Measurements from ENCODE around the gene EPC2. TPM values are rescaled to one million over a fixed set of nuclear protein-coding genes. Genes with fewer than 3 reads are reported as not detected.

The EPC2 gene
- total RNA-seq, 1 donor from 2014 or later, result 40.1 TPM

GRCh38 chr2:148603562-148603920 is 41.0 kb upstream of the EPC2 start:
- no peak overlapping the region for H3K4me3 ChIP-seq
- DNase-seq (no peak), ATAC-seq (no peak)
- no peaks in the 10 kb centered on the region for H3K9me3 ChIP-seq
- H3K27me3 ChIP-seq, result no peaks in the 10 kb centered on the region
- TF ChIP-seq CTCF (IDR thresholded peaks at IDR 0.05), result no peak
- no peaks in the 10 kb centered on the region for H3K4me1 ChIP-seq
- H3K36me3 ChIP-seq, result no peaks in the 10 kb centered on the region
- intact Hi-C loops (cut with DNase I), result no loop called here
- no peak overlapping the region for H3K27ac ChIP-seq

GRCh38 chr2:148604927-148605326 is 39.6 kb upstream of the EPC2 start:
- no peak for ATAC-seq
- TF ChIP-seq CTCF (IDR thresholded peaks at IDR 0.05), result no peak
- H3K4me3 ChIP-seq, result no peak overlapping the region
- H3K27ac ChIP-seq, result no peak overlapping the region
- no peaks in the 10 kb centered on the region for H3K36me3 ChIP-seq
- intact Hi-C loops (cut with DNase I), result no loop called here
- no peaks in the 10 kb centered on the region for H3K4me1 ChIP-seq
- H3K9me3 ChIP-seq, result no peaks in the 10 kb centered on the region
- H3K27me3 ChIP-seq, result no peaks in the 10 kb centered on the region
- no peak for DNase-seq

- intact Hi-C loops (cut with DNase I), result no loop called here
- Histone ChIP-seq H3K27me3 (no peaks in the 10 kb centered on the region), H3K9me3 (no peaks in the 10 kb centered on the region), H3K36me3 (no peaks in the 10 kb centered on the region), H3K27ac (no peak overlapping the region), H3K4me3 (no peak overlapping the region), H3K4me1 (no peaks in the 10 kb centered on the region)
- DNase-seq (no peak), ATAC-seq (peak; percentile 80)
- no peak for TF ChIP-seq CTCF (IDR thresholded peaks at IDR 0.05)
Measured at GRCh38 chr2:148607566-148607965, 37.0 kb upstream of the EPC2 start.

- no peak for TF ChIP-seq CTCF (IDR thresholded peaks at IDR 0.05)
- Histone ChIP-seq H3K27me3 (no peaks in the 10 kb centered on the region), H3K27ac (no peak overlapping the region), H3K9me3 (no peaks in the 10 kb centered on the region), H3K36me3 (no peaks in the 10 kb centered on the region), H3K4me3 (no peak overlapping the region), H3K4me1 (peaks cover 23% of the 10 kb centered on the region)
- ATAC-seq (no peak), DNase-seq (no peak)
- intact Hi-C loops (cut with DNase I), result no loop called here
Measured at GRCh38 chr2:148613231-148614013, 31.1 kb upstream of the EPC2 start.

GRCh38 chr2:148614014-148614321 is 30.6 kb upstream of the EPC2 start:
- DNase-seq (no peak), ATAC-seq (peak; percentile 16)
- intact Hi-C loops (cut with DNase I), result no loop called here
- Histone ChIP-seq H3K4me1 (peaks cover 23% of the 10 kb centered on the region), H3K4me3 (no peak overlapping the region), H3K27ac (no peak overlapping the region), H3K27me3 (no peaks in the 10 kb centered on the region), H3K36me3 (no peaks in the 10 kb centered on the region), H3K9me3 (no peaks in the 10 kb centered on the region)
- TF ChIP-seq CTCF (IDR thresholded peaks at IDR 0.05), result no peak
